ENCODE data around the gene LCOR. TPM values are rescaled to one million over a fixed set of nuclear protein-coding genes. Genes with fewer than 3 reads are reported as not detected.

The LCOR gene
- total RNA-seq, 1 experiment from 2014 or later, result 42.1 TPM

DNA sequence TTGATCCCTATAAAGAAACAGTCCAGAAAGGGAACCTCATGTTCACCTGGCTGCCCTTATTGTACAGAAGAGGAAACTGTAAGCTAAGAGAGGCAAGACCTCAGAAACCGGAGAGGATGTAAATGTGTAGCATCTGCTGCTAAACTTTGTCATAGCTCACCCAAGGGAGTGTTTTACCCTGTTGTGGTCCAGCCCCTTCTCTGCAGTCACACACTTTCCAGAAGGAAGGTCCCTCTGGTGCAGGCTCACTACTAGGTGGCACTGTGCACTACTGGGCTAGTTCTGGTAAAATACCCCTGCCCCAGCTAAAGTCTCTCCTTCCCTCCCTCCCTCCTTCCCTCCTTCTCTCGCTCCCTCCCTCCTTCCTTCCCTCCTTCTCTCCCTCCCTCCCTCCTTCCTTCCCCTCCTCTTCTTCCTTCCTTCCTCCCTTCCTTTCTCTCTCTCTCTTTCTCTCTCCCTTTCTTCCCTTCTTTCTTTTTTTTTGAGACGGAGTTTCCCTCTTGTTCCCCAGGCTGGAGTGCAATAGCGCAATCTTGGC is 42.5 kb upstream of the LCOR start:
- no peak overlapping the region for H2BK15ac ChIP-seq (ENCODE audit: low read depth, low read length)
- no peak overlapping the region for H3K18ac ChIP-seq (ENCODE audit: insufficient read length, low read depth, low read length)
- no peaks in the 10 kb centered on the region for H3K79me1 ChIP-seq (ENCODE audit: insufficient read depth, low read depth, low read length, poor library complexity, severe bottlenecking)
- no peak overlapping the region for H3K9ac ChIP-seq (ENCODE audit: extremely low read depth, insufficient read length, low read length)
- no peak overlapping the region for H3T11ph ChIP-seq (ENCODE audit: low read length)
- no peak overlapping the region for H4K91ac ChIP-seq (ENCODE audit: insufficient read length, low read depth, low read length)
- H3K9me3 ChIP-seq (ENCODE audit: control insufficient read depth, low read depth, low read length), result no peaks in the 10 kb centered on the region
- H3K27me3 Mint-ChIP-seq (ENCODE audit: low read depth), result peaks cover 2% of the 10 kb centered on the region; the same call in 1 of the 2 replicates
- H4K5ac ChIP-seq (ENCODE audit: insufficient read length, low read depth, low read length), result no peak overlapping the region
- no peaks in the 10 kb centered on the region for H3K27me3 ChIP-seq (ENCODE audit: insufficient read depth, low read length)
- no peak overlapping the region for H3K23ac ChIP-seq (ENCODE audit: insufficient read length, low read depth, low read length)
- no peak overlapping the region for H4K8ac ChIP-seq (replicated peaks; ENCODE audit: insufficient read length, low read depth, low read length)
- no peak for DNase-seq
- H4K20me1 ChIP-seq (ENCODE audit: control insufficient read depth, insufficient read depth, insufficient read length), result no peaks in the 10 kb centered on the region
- no CpG with 5 or more reads among the region's 4 CpGs for WGBS (ENCODE audit: extremely low coverage, insufficient read length, low lambda C conversion rate)
- H3K4me3 Mint-ChIP-seq, result no peak overlapping the region
- peaks cover 0 to 5% (median 0%) of the 10 kb centered on the region in 3 experiments; a peak in 2 of 7 replicates for H3K36me3 Mint-ChIP-seq (ENCODE audit: insufficient read depth in 1 of 3, low read depth in 3 of 3)
- TF ChIP-seq, protein P1, sequence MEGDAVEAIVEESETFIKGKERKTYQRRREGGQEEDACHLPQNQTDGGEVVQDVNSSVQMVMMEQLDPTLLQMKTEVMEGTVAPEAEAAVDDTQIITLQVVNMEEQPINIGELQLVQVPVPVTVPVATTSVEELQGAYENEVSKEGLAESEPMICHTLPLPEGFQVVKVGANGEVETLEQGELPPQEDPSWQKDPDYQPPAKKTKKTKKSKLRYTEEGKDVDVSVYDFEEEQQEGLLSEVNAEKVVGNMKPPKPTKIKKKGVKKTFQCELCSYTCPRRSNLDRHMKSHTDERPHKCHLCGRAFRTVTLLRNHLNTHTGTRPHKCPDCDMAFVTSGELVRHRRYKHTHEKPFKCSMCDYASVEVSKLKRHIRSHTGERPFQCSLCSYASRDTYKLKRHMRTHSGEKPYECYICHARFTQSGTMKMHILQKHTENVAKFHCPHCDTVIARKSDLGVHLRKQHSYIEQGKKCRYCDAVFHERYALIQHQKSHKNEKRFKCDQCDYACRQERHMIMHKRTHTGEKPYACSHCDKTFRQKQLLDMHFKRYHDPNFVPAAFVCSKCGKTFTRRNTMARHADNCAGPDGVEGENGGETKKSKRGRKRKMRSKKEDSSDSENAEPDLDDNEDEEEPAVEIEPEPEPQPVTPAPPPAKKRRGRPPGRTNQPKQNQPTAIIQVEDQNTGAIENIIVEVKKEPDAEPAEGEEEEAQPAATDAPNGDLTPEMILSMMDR (conservative IDR thresholded peaks at IDR 0.05), result no peak
- no peak overlapping the region for H3K27ac Mint-ChIP-seq
- no peak overlapping the region for H3K4me2 ChIP-seq (ENCODE audit: insufficient read depth, insufficient read length, low read length)
- H3K4ac ChIP-seq (ENCODE audit: low read depth, low read length), result no peak overlapping the region
- H3K56ac ChIP-seq (ENCODE audit: insufficient read length, low read depth, low read length), result no peak overlapping the region
- no peak overlapping the region for H2BK5ac ChIP-seq (ENCODE audit: insufficient read length, low read length)
- no peak overlapping the region for H2BK20ac ChIP-seq (ENCODE audit: low read depth, low read length, poor library complexity, severe bottlenecking)
- H2AFZ ChIP-seq (ENCODE audit: low read length), result no peak overlapping the region
- peaks cover 7 to 9% of the 10 kb centered on the region in 2 experiments; a peak in 4 of 5 replicates for H3K9me3 Mint-ChIP-seq
- no peak overlapping the region for H2BK120ac ChIP-seq (ENCODE audit: low read depth, low read length, poor library complexity, severe bottlenecking)
- no peaks in the 10 kb centered on the region for H3K23me2 ChIP-seq (ENCODE audit: insufficient read length, low read depth, low read length, poor library complexity, severe bottlenecking)
- no peaks in the 10 kb centered on the region for H3K4me1 Mint-ChIP-seq
- H2BK12ac ChIP-seq (ENCODE audit: insufficient read length, low read depth, low read length), result no peak overlapping the region
- H3K79me2 ChIP-seq (ENCODE audit: insufficient read depth, low read length), result no peaks in the 10 kb centered on the region
- H3K14ac ChIP-seq (ENCODE audit: insufficient read depth, low read length), result no peak overlapping the region
- no peak overlapping the region for H3K27ac ChIP-seq (ENCODE audit: insufficient read length, low read depth, low read length)
- no peak overlapping the region for H2AK5ac ChIP-seq (ENCODE audit: insufficient read length, low read length)
- no peaks in the 10 kb centered on the region for H3K4me1 ChIP-seq (ENCODE audit: insufficient read depth, low read length)

Data from H9 (cell line).